NCI-H2081 treated with DMSO at 0.1 percent for 48 hours (cell line): Measurements from ENCODE around the gene PTPRO.

Experiments used
- DNase-seq: peaks from one replicate; lab custom pipeline; 2025; lab: John Stamatoyannopoulos, UW

Gene PTPRO

GRCh38 chr12:15646581-15646980 lies 324.3 kb downstream of the PTPRO start:
- DNase-seq, result no peak
